HCT116 (cell line): Measurements from ENCODE around the gene MCC. TPM values are rescaled to one million over a fixed set of nuclear protein-coding genes. Genes with fewer than 3 reads are reported as not detected.

ENCODE experiments used
- ATAC-seq: fragments of 200-7000 bp; cut with Tn5 transposase; 2 replicates; pipeline ENCODE4 v1.9.1; 2020; ENCODE audit warnings: mild to moderate bottlenecking, moderate library complexity
- BruUV-seq: library from RNA; stranded (reverse); fragments of 400-500 nt; replicated peaks from 2 replicates; lab custom pipeline; 2021; lab: Mats Ljungman, UMichigan
- CTCF ChIA-PET: fragments of 300-600 bp; sonication (Branson Sonifier 250); formaldehyde crosslinking; loops from one replicate; lab custom pipeline; 2021; ENCODE audit warnings: antibody characterized with exemption; lab: Charles Lee
- POLR2A ChIA-PET: fragments of 300-600, 350-600 bp; sonication (Branson Sonifier 250); formaldehyde crosslinking; loops from one replicate; lab custom pipeline; 2021; ENCODE audit warnings: antibody characterized with exemption; lab: Charles Lee
- RAD21 ChIA-PET, 2 experiments: fragments of 300-600 bp; sonication (Branson Sonifier 250); formaldehyde crosslinking; loops; one replicate each; lab custom pipeline; 2023; ENCODE audit warnings: low total read pairs in 2 of 2; ENCODE audit not compliant: uncharacterized antibody in 2 of 2, unreplicated experiment in 2 of 2, low non-redundant PET in 1 of 2; lab: Charles Lee
- DNase-seq: peaks from one replicate; pipeline ENCODE4 v3.0.0-alpha.2; 2010; ENCODE audit warnings: low read depth, low spot score
- H2AFZ ChIP-seq: fragments of 200-600 bp; shearing (Covaris generic), sonication (generic); 2 replicates; pipeline ENCODE4 v1.6.1; 2017; ENCODE audit warnings: low read depth, mixed run types, mixed read lengths, antibody characterized with exemption, low read length; ENCODE audit not compliant: poor library complexity, severe bottlenecking
- H3K27ac ChIP-seq: 2 replicates; pipeline ENCODE4 v1.5.1; 2012; ENCODE audit warnings: low read depth, low read length
- H3K27me3 ChIP-seq: fragments of 200-600 bp; sonication (generic); 2 replicates; pipeline ENCODE4 v1.6.1; 2016; ENCODE audit warnings: mixed run types, low read length, mixed read lengths; ENCODE audit not compliant: insufficient read depth
- H3K36me3 ChIP-seq, 2 experiments: fragments of 200-500 bp in 1 of 2; fragments of 200-600 bp in 1 of 2; sonication (Bioruptor generic) in 1 of 2; sonication (generic) in 1 of 2; 2 replicates each; pipeline versions ENCODE4 v1.5.1 to v1.6.1; 2014 to 2016; ENCODE audit warnings: low read length in 2 of 2, inconsistent platforms in 1 of 2, mixed read lengths in 1 of 2, mixed run types in 1 of 2; ENCODE audit not compliant: insufficient read depth in 2 of 2, control insufficient read depth in 1 of 2
- H3K4me1 ChIP-seq, 2 experiments: fragments of 200-600 bp in 1 of 2; sonication (generic) in 1 of 2; 2 replicates each; pipeline versions ENCODE4 v1.5.1 to v1.6.1; 2012 to 2017; ENCODE audit warnings: low read length in 2 of 2, inconsistent platforms in 1 of 2, mild to moderate bottlenecking in 1 of 2, mixed read lengths in 1 of 2, mixed run types in 1 of 2, moderate library complexity in 1 of 2; ENCODE audit not compliant: insufficient read depth in 2 of 2, control insufficient read depth in 1 of 2
- H3K4me2 ChIP-seq: fragments of 200-600 bp; sonication (generic); 2 replicates; pipeline ENCODE4 v1.6.1; 2017; ENCODE audit warnings: mixed run types, low read length, mixed read lengths
- H3K4me3 ChIP-seq, 2 experiments: fragments of 200-600 bp in 1 of 2; sonication (generic) in 1 of 2; replicated peaks in 1 of 2; 2 replicates each; pipeline ENCODE4 v1.5.1; 2011 to 2016; ENCODE audit warnings: low read length in 2 of 2, control low read depth in 1 of 2, low read depth in 1 of 2, mild to moderate bottlenecking in 1 of 2, mixed read lengths in 1 of 2, mixed run types in 1 of 2
- H3K79me2 ChIP-seq: fragments of 200-600 bp; sonication (generic); 2 replicates; pipeline ENCODE4 v1.6.1; 2017; ENCODE audit warnings: mild to moderate bottlenecking, mixed run types, low read length, moderate library complexity, mixed read lengths; ENCODE audit not compliant: insufficient read depth
- H3K9ac ChIP-seq: fragments of 200-600 bp; sonication (generic); 2 replicates; pipeline ENCODE4 v1.6.1; 2016; ENCODE audit warnings: low read length, mixed read lengths
- H3K9me2 ChIP-seq: fragments of 200-600 bp; sonication (generic), shearing (Covaris generic); 2 replicates; pipeline ENCODE4 v1.6.1; 2017; ENCODE audit warnings: mixed run types, mild to moderate bottlenecking, moderate library complexity; ENCODE audit not compliant: insufficient read depth
- H3K9me3 ChIP-seq, 2 experiments: fragments of 200-500 bp in 1 of 2; fragments of 200-600 bp in 1 of 2; sonication (Bioruptor generic) in 1 of 2; sonication (generic) in 1 of 2; 2 replicates each; pipeline ENCODE4 v1.6.1; 2014 to 2017; ENCODE audit warnings: low read length in 2 of 2, mixed read lengths in 2 of 2, inconsistent platforms in 1 of 2, low read depth in 1 of 2, mild to moderate bottlenecking in 1 of 2, mixed run types in 1 of 2, moderate library complexity in 1 of 2; ENCODE audit not compliant: control insufficient read depth in 1 of 2, insufficient read depth in 1 of 2
- H4K20me1 ChIP-seq: fragments of 200-600 bp; sonication (generic), shearing (Covaris generic); 2 replicates; pipeline ENCODE4 v1.6.1; 2017; ENCODE audit warnings: mixed run types, mild to moderate bottlenecking, moderate library complexity; ENCODE audit not compliant: insufficient read depth
- ATF3 ChIP-seq: IDR thresholded peaks from 2 replicates; pipeline ENCODE4 v1.6.1; 2012
- CBX3 ChIP-seq: IDR thresholded peaks from 2 replicates; pipeline ENCODE4 v1.6.1; 2012; ENCODE audit warnings: low read depth
- CEBPB ChIP-seq: IDR thresholded peaks from 2 replicates; pipeline ENCODE4 v1.6.1; 2012; ENCODE audit warnings: low read depth
- EGR1 ChIP-seq: IDR thresholded peaks from 2 replicates; pipeline ENCODE4 v1.6.1; 2012; ENCODE audit warnings: low read depth
- FOSL1 ChIP-seq: IDR thresholded peaks from 2 replicates; pipeline ENCODE4 v1.6.1; 2012; ENCODE audit warnings: low read depth
- JUND ChIP-seq: IDR thresholded peaks from 2 replicates; pipeline ENCODE4 v1.6.1; 2012
- POLR2A ChIP-seq: IDR thresholded peaks from 2 replicates; pipeline ENCODE4 v1.7.0; 2011; ENCODE audit warnings: borderline replicate concordance; ENCODE audit not compliant: insufficient read depth, insufficient read length; ENCODE audit errors: extremely low read depth
- POLR2AphosphoS5 ChIP-seq: IDR thresholded peaks from 2 replicates; pipeline ENCODE4 v1.6.1; 2011; ENCODE audit warnings: mild to moderate bottlenecking, low read depth, low read length, moderate library complexity
- SRF ChIP-seq: IDR thresholded peaks from 2 replicates; pipeline ENCODE4 v1.6.1; 2012; ENCODE audit warnings: low read depth
- YY1 ChIP-seq: IDR thresholded peaks from 2 replicates; pipeline ENCODE4 v1.6.1; 2011; ENCODE audit warnings: low read length, low read depth, moderate library complexity, mild to moderate bottlenecking; ENCODE audit not compliant: insufficient replicate concordance; ENCODE audit errors: extremely low read depth
- ZFX ChIP-seq: fragments of 450-650 bp; IDR thresholded peaks from 2 replicates; pipeline ENCODE4 v1.6.1; 2017
- ZNF274 ChIP-seq: fragments of 200-500 bp; sonication (Bioruptor generic); IDR thresholded peaks from 2 replicates; pipeline ENCODE4 v1.6.1; 2014; ENCODE audit warnings: mild to moderate bottlenecking, low read depth, low read length, inconsistent platforms
- intact Hi-C: fragments of 100-400 bp; cut with micrococcal nuclease; formaldehyde crosslinking; loops from 2 replicates; pipeline ENCODE4 v1.10.0; 2022
- total RNA-seq: library from RNA; stranded (reverse); gene quantifications from one replicate; pipeline ENCODE4 v1.2.1, GENCODE V29; 2021; ENCODE audit not compliant: unreplicated experiment
- TF ChIP-seq, protein P1 (sequence below): IDR thresholded peaks from 2 replicates; pipeline ENCODE4 v1.6.1; 2011; ENCODE audit warnings: mild to moderate bottlenecking, low read length, moderate library complexity; ENCODE audit not compliant: insufficient replicate concordance; ENCODE audit errors: extremely low read depth
- TF ChIP-seq, protein P2 (sequence below): IDR thresholded peaks from 2 replicates; pipeline ENCODE4 v1.6.1; 2012; ENCODE audit warnings: low read depth

Gene MCC
- total RNA-seq, 1 experiment from 2014 or later, result 20.1 TPM

GRCh38 chr5:113267361-113267900 is 220.8 kb downstream of the MCC start:
- DNase-seq (no peak), ATAC-seq (no peak)
- BruUV-seq, result no TSS peak
- TF ChIP-seq FOSL1, result no peak
- no peak for TF ChIP-seq ATF3
- TF ChIP-seq, protein P1, sequence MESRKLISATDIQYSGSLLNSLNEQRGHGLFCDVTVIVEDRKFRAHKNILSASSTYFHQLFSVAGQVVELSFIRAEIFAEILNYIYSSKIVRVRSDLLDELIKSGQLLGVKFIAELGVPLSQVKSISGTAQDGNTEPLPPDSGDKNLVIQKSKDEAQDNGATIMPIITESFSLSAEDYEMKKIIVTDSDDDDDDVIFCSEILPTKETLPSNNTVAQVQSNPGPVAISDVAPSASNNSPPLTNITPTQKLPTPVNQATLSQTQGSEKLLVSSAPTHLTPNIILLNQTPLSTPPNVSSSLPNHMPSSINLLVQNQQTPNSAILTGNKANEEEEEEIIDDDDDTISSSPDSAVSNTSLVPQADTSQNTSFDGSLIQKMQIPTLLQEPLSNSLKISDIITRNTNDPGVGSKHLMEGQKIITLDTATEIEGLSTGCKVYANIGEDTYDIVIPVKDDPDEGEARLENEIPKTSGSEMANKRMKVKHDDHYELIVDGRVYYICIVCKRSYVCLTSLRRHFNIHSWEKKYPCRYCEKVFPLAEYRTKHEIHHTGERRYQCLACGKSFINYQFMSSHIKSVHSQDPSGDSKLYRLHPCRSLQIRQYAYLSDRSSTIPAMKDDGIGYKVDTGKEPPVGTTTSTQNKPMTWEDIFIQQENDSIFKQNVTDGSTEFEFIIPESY, result no peak
- TF ChIP-seq, protein P2, sequence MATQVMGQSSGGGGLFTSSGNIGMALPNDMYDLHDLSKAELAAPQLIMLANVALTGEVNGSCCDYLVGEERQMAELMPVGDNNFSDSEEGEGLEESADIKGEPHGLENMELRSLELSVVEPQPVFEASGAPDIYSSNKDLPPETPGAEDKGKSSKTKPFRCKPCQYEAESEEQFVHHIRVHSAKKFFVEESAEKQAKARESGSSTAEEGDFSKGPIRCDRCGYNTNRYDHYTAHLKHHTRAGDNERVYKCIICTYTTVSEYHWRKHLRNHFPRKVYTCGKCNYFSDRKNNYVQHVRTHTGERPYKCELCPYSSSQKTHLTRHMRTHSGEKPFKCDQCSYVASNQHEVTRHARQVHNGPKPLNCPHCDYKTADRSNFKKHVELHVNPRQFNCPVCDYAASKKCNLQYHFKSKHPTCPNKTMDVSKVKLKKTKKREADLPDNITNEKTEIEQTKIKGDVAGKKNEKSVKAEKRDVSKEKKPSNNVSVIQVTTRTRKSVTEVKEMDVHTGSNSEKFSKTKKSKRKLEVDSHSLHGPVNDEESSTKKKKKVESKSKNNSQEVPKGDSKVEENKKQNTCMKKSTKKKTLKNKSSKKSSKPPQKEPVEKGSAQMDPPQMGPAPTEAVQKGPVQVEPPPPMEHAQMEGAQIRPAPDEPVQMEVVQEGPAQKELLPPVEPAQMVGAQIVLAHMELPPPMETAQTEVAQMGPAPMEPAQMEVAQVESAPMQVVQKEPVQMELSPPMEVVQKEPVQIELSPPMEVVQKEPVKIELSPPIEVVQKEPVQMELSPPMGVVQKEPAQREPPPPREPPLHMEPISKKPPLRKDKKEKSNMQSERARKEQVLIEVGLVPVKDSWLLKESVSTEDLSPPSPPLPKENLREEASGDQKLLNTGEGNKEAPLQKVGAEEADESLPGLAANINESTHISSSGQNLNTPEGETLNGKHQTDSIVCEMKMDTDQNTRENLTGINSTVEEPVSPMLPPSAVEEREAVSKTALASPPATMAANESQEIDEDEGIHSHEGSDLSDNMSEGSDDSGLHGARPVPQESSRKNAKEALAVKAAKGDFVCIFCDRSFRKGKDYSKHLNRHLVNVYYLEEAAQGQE, result no peak
- TF ChIP-seq ZNF274, result no peak
- no peak for TF ChIP-seq EGR1
- no peak for TF ChIP-seq POLR2A
- no peak for TF ChIP-seq JUND
- TF ChIP-seq CEBPB, result no peak
- TF ChIP-seq CBX3, result no peak
- no peak for TF ChIP-seq YY1
- no peak for TF ChIP-seq POLR2AphosphoS5
- TF ChIP-seq SRF, result no peak
- TF ChIP-seq ZFX, result no peak
- no peaks in the 10 kb centered on the region for H3K4me1 ChIP-seq
- no peaks in the 10 kb centered on the region for H3K36me3 ChIP-seq
- no peaks in the 10 kb centered on the region for H3K9me3 ChIP-seq
- H3K27ac ChIP-seq, result no peak overlapping the region
- no peak overlapping the region for H3K9ac ChIP-seq
- ChIA-PET POLR2A (no interaction called here), RAD21 (no interaction called here), CTCF (no interaction called here)
- no peaks in the 10 kb centered on the region for H4K20me1 ChIP-seq
- no peak overlapping the region for H3K4me3 ChIP-seq
- no peak overlapping the region for H3K4me2 ChIP-seq
- no peaks in the 10 kb centered on the region for H3K79me2 ChIP-seq
- no peak overlapping the region for H2AFZ ChIP-seq
- intact Hi-C loops, result no loop called here
- no peaks in the 10 kb centered on the region for H3K9me2 ChIP-seq
- H3K27me3 ChIP-seq, result no peaks in the 10 kb centered on the region
